MG63 (cell line): ENCODE measurements around the gene BCAR1. TPM values are rescaled to one million over a fixed set of nuclear protein-coding genes. Genes with fewer than 3 reads are reported as not detected.
"Not testable (repeated sequence)": the region's sequence is repeated elsewhere in the genome, so short reads cannot be mapped to it uniquely, and the experiment has no call there.

Experiments
- DNase-seq: peaks from one replicate; pipeline ENCODE4 v3.0.0-alpha.2; 2020
- H3K27me3 ChIP-seq: fragments of 250-450 bp; sonication (Bioruptor Pico); 2 replicates; pipeline ENCODE4 v1.5.1; 2020; ENCODE audit warnings: mild to moderate bottlenecking, moderate library complexity
- H3K36me3 ChIP-seq: fragments of 250-450 bp; sonication (Bioruptor Pico); 2 replicates; pipeline ENCODE4 v1.5.1; 2020; ENCODE audit warnings: mild to moderate bottlenecking, moderate library complexity
- H3K4me3 ChIP-seq: fragments of 250-450 bp; sonication (Bioruptor Pico); 2 replicates; pipeline ENCODE4 v1.5.1; 2020; ENCODE audit warnings: mild to moderate bottlenecking, moderate library complexity
- H3K9me3 ChIP-seq: fragments of 250-450 bp; sonication (Bioruptor Pico); 2 replicates; pipeline ENCODE4 v1.5.1; 2020; ENCODE audit warnings: mild to moderate bottlenecking, moderate library complexity
- total RNA-seq: library from RNA; depleted of rRNA; stranded (reverse); fragments of >200 nt; shearing (Covaris generic); gene quantifications from 2 replicates; pipeline ENCODE4 v1.2.3, GENCODE V29; 2014; ENCODE audit warnings: low replicate concordance

BCAR1 gene
- total RNA-seq, 1 experiment from 2014 or later = 54.6 TPM

- Histone ChIP-seq H3K4me3 (no peak within 1 kb of the TSS), H3K27me3 (no peaks in the 10 kb centered on the region), H3K36me3 (no peaks in the 10 kb centered on the region), H3K9me3 (no peaks in the 10 kb centered on the region)
- no peak for DNase-seq
These were observed 44.5 kb downstream of the BCAR1 start, which contains the start of gene CTRB2 for GRCh38 chr16:75206749-75207451. TSS of gene CTRB2 (minus strand) at chr16:75207161. CDS start at chr16:75207141, 20 bp downstream.

GRCh38 chr16:75205961-75206748, 45.3 kb downstream of the BCAR1 start:
- not testable (repeated sequence) for DNase-seq, H3K27me3 ChIP-seq, H3K9me3 ChIP-seq, H3K36me3 ChIP-seq, H3K4me3 ChIP-seq

GRCh38 chr16:75205438-75205837, 46.0 kb downstream of the BCAR1 start:
- not testable (repeated sequence) for H3K4me3 ChIP-seq, DNase-seq, H3K27me3 ChIP-seq, H3K36me3 ChIP-seq, H3K9me3 ChIP-seq

- not testable (repeated sequence) for H3K9me3 ChIP-seq, H3K27me3 ChIP-seq, H3K4me3 ChIP-seq, H3K36me3 ChIP-seq, DNase-seq
These were observed 46.5 kb downstream of the BCAR1 start for GRCh38 chr16:75204905-75205304.

GRCh38 chr16:75204410-75204758, 47.0 kb downstream of the BCAR1 start:
- Histone ChIP-seq H3K9me3 (no peaks in the 10 kb centered on the region), H3K36me3 (no peaks in the 10 kb centered on the region), H3K27me3 (no peaks in the 10 kb centered on the region), H3K4me3 (no peak overlapping the region)
- no peak for DNase-seq

- Histone ChIP-seq H3K36me3 (no peaks in the 10 kb centered on the region), H3K4me3 (no peak overlapping the region), H3K27me3 (no peaks in the 10 kb centered on the region), H3K9me3 (no peaks in the 10 kb centered on the region)
- DNase-seq = no peak
These were observed 47.6 kb downstream of the BCAR1 start for GRCh38 chr16:75203667-75204409.

- no peak for DNase-seq
These were observed 48.3 kb downstream of the BCAR1 start for GRCh38 chr16:75203096-75203495.

GRCh38 chr16:75202069-75202590, 49.3 kb downstream of the BCAR1 start:
- Histone ChIP-seq H3K4me3 (no peak overlapping the region), H3K36me3 (no peaks in the 10 kb centered on the region), H3K27me3 (no peaks in the 10 kb centered on the region), H3K9me3 (no peaks in the 10 kb centered on the region)
- no peak for DNase-seq

More at GRCh38 chr16:75203096-75203495, 48.3 kb downstream of the BCAR1 start:
- H3K36me3 ChIP-seq = no peaks in the 10 kb centered on the region
- H3K4me3 ChIP-seq = no peak overlapping the region
- no peaks in the 10 kb centered on the region for H3K9me3 ChIP-seq
- H3K27me3 ChIP-seq = no peaks in the 10 kb centered on the region

- H3K27me3 ChIP-seq = no peaks in the 10 kb centered on the region
- no peak for DNase-seq
- no peaks in the 10 kb centered on the region for H3K36me3 ChIP-seq
- no peak overlapping the region for H3K4me3 ChIP-seq
- H3K9me3 ChIP-seq = no peaks in the 10 kb centered on the region
These were observed 53.3 kb downstream of the BCAR1 start for GRCh38 chr16:75198135-75198600.

GRCh38 chr16:75197522-75198134, 53.8 kb downstream of the BCAR1 start:
- Histone ChIP-seq H3K9me3 (no peaks in the 10 kb centered on the region), H3K4me3 (no peak overlapping the region), H3K27me3 (no peaks in the 10 kb centered on the region), H3K36me3 (no peaks in the 10 kb centered on the region)
- DNase-seq = no peak

- Histone ChIP-seq H3K36me3 (no peaks in the 10 kb centered on the region), H3K9me3 (no peaks in the 10 kb centered on the region), H3K4me3 (no peak overlapping the region), H3K27me3 (no peaks in the 10 kb centered on the region)
- DNase-seq = no peak
These were observed 54.6 kb downstream of the BCAR1 start for GRCh38 chr16:75196836-75197235.

- Histone ChIP-seq H3K4me3 (no peak overlapping the region), H3K27me3 (no peaks in the 10 kb centered on the region), H3K36me3 (no peaks in the 10 kb centered on the region), H3K9me3 (no peaks in the 10 kb centered on the region)
- DNase-seq = no peak
These were observed 55.3 kb downstream of the BCAR1 start for GRCh38 chr16:75195811-75196790.

- DNase-seq = no peak
- Histone ChIP-seq H3K27me3 (no peaks in the 10 kb centered on the region), H3K36me3 (no peaks in the 10 kb centered on the region), H3K4me3 (no peak overlapping the region), H3K9me3 (no peaks in the 10 kb centered on the region)
These were observed 57.5 kb downstream of the BCAR1 start for GRCh38 chr16:75193730-75194444.

GRCh38 chr16:75193265-75193650, 58.2 kb downstream of the BCAR1 start:
- Histone ChIP-seq H3K36me3 (no peaks in the 10 kb centered on the region), H3K9me3 (no peaks in the 10 kb centered on the region), H3K4me3 (no peak overlapping the region), H3K27me3 (no peaks in the 10 kb centered on the region)
- DNase-seq = no peak

GRCh38 chr16:75192606-75193264, 58.7 kb downstream of the BCAR1 start:
- DNase-seq = no peak
- no peaks in the 10 kb centered on the region for H3K36me3 ChIP-seq
- no peak overlapping the region for H3K4me3 ChIP-seq
- H3K27me3 ChIP-seq = no peaks in the 10 kb centered on the region
- no peaks in the 10 kb centered on the region for H3K9me3 ChIP-seq
